ENCODE data around the gene GALNT2. TPM values are rescaled to one million over a fixed set of nuclear protein-coding genes. Genes with fewer than 3 reads are reported as not detected.

Gene GALNT2
- total and polyA plus RNA-seq, 9 of the 15 experiments (the other 6 are each of a cell fraction or from before 2014, with no cell fraction given), result 1.6 to 106 (median 51.9) TPM

DNA sequence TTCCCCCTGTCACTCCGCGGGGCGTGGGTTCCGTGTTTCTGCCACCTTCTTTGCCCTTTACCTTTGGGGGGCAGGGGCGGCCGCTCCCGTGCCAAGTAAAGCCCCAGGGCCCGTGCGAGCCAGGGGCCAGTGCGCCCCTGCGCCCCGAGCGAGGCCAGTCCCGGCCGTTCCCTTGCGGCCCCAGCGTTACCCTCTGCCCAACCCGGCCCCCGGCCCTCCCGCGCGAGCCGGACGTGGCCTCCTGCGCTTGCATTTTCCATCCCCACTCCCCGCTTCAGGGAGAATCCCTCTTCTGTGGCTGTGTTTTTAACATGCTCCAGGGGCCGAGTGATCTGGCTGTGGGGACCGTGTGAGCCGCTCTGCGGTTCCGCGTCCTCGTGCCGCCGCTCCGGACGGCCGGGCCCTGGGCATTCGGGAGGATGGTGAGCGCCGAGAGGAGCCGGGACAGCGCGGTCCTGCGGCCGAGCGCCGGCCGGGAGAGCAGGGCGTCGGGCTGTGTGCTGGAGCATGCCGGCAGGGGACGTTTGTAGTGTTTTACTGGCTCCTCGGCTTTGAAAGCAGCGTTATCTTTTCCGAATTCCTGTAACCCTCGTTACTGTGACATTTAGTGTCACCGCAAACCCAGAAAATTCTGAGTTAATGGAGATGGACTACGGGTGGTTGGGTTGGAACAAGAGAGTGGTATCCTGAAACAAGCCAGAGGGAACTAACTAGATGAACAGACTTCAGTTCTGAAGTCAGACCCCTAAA lies 1.0 kb downstream of the GALNT2 start (continued):
- no peak for TF ChIP-seq FOXO4 (CRISPR knock-in tag; IDR thresholded peaks at IDR 0.05)
- no peak for TF ChIP-seq MCM7 (IDR thresholded peaks at IDR 0.05)
- no peak for TF ChIP-seq FOXJ2 (tag; IDR thresholded peaks at IDR 0.05)
- TF ChIP-seq ZNF830 (CRISPR knock-in tag; IDR thresholded peaks at IDR 0.05), result no peak
- no peak for TF ChIP-seq DACH1 (IDR thresholded peaks at IDR 0.05; ENCODE audit: partially characterized antibody)
- TF ChIP-seq ZNF184 (CRISPR knock-in tag; IDR thresholded peaks at IDR 0.05), result no peak
- no peak for TF ChIP-seq ZNF589 (CRISPR knock-in tag; IDR thresholded peaks at IDR 0.05; ENCODE audit: low read depth)
- TF ChIP-seq NRF1 (conservative IDR thresholded peaks at IDR 0.05 in 1 of 2, IDR thresholded peaks at IDR 0.05 in 1 of 2), result 0 out of 4 replicates have a peak, but pooled peaks of 1 of the 2 experiments have one; percentile 29
- TF ChIP-seq ZNF583 (CRISPR knock-in tag; IDR thresholded peaks at IDR 0.05), result no peak; the same call in 1 of the 2 replicates
- no peak for TF ChIP-seq ZNF77 (CRISPR knock-in tag; IDR thresholded peaks at IDR 0.05)
- 0 out of 2 replicates have a peak, but pooled peaks have one; percentile 66 for TF ChIP-seq CBX1 (IDR thresholded peaks at IDR 0.05; ENCODE audit: low read depth)
- peak; percentile 51; the same call in 1 of the 2 replicates for TF ChIP-seq ZBTB17 (CRISPR knock-in tag; IDR thresholded peaks at IDR 0.05)
- TF ChIP-seq TGIF2 (CRISPR knock-in tag; IDR thresholded peaks at IDR 0.05), result no peak
- TF ChIP-seq, protein P1, sequence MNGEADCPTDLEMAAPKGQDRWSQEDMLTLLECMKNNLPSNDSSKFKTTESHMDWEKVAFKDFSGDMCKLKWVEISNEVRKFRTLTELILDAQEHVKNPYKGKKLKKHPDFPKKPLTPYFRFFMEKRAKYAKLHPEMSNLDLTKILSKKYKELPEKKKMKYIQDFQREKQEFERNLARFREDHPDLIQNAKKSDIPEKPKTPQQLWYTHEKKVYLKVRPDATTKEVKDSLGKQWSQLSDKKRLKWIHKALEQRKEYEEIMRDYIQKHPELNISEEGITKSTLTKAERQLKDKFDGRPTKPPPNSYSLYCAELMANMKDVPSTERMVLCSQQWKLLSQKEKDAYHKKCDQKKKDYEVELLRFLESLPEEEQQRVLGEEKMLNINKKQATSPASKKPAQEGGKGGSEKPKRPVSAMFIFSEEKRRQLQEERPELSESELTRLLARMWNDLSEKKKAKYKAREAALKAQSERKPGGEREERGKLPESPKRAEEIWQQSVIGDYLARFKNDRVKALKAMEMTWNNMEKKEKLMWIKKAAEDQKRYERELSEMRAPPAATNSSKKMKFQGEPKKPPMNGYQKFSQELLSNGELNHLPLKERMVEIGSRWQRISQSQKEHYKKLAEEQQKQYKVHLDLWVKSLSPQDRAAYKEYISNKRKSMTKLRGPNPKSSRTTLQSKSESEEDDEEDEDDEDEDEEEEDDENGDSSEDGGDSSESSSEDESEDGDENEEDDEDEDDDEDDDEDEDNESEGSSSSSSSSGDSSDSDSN (IDR thresholded peaks at IDR 0.05; ENCODE audit: borderline replicate concordance in 1 of 2, low read depth in 2 of 2, low read length in 2 of 2), result peak; percentile 99 to 100
- TF ChIP-seq, protein P2, sequence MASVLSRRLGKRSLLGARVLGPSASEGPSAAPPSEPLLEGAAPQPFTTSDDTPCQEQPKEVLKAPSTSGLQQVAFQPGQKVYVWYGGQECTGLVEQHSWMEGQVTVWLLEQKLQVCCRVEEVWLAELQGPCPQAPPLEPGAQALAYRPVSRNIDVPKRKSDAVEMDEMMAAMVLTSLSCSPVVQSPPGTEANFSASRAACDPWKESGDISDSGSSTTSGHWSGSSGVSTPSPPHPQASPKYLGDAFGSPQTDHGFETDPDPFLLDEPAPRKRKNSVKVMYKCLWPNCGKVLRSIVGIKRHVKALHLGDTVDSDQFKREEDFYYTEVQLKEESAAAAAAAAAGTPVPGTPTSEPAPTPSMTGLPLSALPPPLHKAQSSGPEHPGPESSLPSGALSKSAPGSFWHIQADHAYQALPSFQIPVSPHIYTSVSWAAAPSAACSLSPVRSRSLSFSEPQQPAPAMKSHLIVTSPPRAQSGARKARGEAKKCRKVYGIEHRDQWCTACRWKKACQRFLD (CRISPR knock-in tag; IDR thresholded peaks at IDR 0.05), result peak; percentile 76; the same call in 1 of the 2 replicates
- no peak for TF ChIP-seq TAF15 (IDR thresholded peaks at IDR 0.05; ENCODE audit: low read depth, low read length)
- no peak for TF ChIP-seq ZSCAN32 (CRISPR knock-in tag; IDR thresholded peaks at IDR 0.05)
- no peak for TF ChIP-seq STAT6 (CRISPR knock-in tag; IDR thresholded peaks at IDR 0.05)
- TF ChIP-seq BRD4 (IDR thresholded peaks at IDR 0.05), result no peak
- 0 out of 2 replicates have a peak, but pooled peaks have one; percentile 37 for TF ChIP-seq ETV5 (CRISPR knock-in tag; IDR thresholded peaks at IDR 0.05; ENCODE audit: low read depth)

All from K562 (cell line).